Naive thymus-derived CD4-positive, alpha-beta T cell (primary cell): Measurements from ENCODE around the gene OR1J4. TPM values are rescaled to one million over a fixed set of nuclear protein-coding genes. Genes with fewer than 3 reads are reported as not detected.
A peak's percentile ranks its signal among the peaks of the same experiment; 100 is the strongest.

Experiments
- ATAC-seq: fragments of 150-1000 bp; cut with Tn5 transposase; 2 replicates; pipeline ENCODE4 v1.10.0; 2021; ENCODE audit warnings: mild to moderate bottlenecking, moderate library complexity
- CTCF ChIA-PET: fragments of 350-600 bp; sonication (Branson Sonifier 250); formaldehyde crosslinking; loops from one replicate; lab custom pipeline; 2021; ENCODE audit warnings: antibody characterized with exemption; lab: Charles Lee
- POLR2A ChIA-PET: fragments of 350-600 bp; sonication (Branson Sonifier 250); formaldehyde crosslinking; loops from one replicate; lab custom pipeline; 2021; ENCODE audit warnings: antibody characterized with exemption, inconsistent platforms; lab: Charles Lee
- DNase-seq, 9 donors: peaks; one replicate each; pipeline versions ENCODE4 v3.0.0 to v3.0.0-alpha.2; 2020 to 2022; ENCODE audit warnings: mixed read lengths in 1 of 9
- H3K27ac ChIP-seq: one replicate; pipeline ENCODE4 v1.7.0; 2013; ENCODE audit warnings: mild to moderate bottlenecking, low read depth, low read length, moderate library complexity
- H3K27me3 ChIP-seq, 2 donors: one replicate each; pipeline ENCODE4 v1.7.0; 2013; ENCODE audit warnings: low read length in 2 of 2, mild to moderate bottlenecking in 2 of 2, moderate library complexity in 2 of 2; ENCODE audit not compliant: control insufficient read depth in 2 of 2, insufficient read depth in 2 of 2
- H3K36me3 ChIP-seq, 3 experiments: 1 replicate in 2 of 3; 2 replicates in 1 of 3; pipeline ENCODE4 v1.7.0; 2013; ENCODE audit warnings: low read length in 3 of 3, mild to moderate bottlenecking in 3 of 3, moderate library complexity in 1 of 3; ENCODE audit not compliant: insufficient read depth in 3 of 3, control insufficient read depth in 2 of 3
- H3K4me1 ChIP-seq, 2 donors: one replicate each; pipeline ENCODE4 v1.7.0; 2013; ENCODE audit warnings: low read length in 2 of 2, mild to moderate bottlenecking in 2 of 2, moderate library complexity in 1 of 2; ENCODE audit not compliant: control insufficient read depth in 2 of 2, insufficient read depth in 2 of 2
- H3K4me3 ChIP-seq: 2 replicates; pipeline ENCODE4 v1.7.0; 2013; ENCODE audit warnings: mild to moderate bottlenecking, low read length
- H3K9me3 ChIP-seq, 3 experiments: 1 replicate in 2 of 3; 2 replicates in 1 of 3; pipeline ENCODE4 v1.7.0; 2013; ENCODE audit warnings: low read length in 3 of 3; ENCODE audit not compliant: control insufficient read depth in 2 of 3
- H3K27ac Mint-ChIP-seq, 9 donors: one replicate each; pipeline ENCODE4 v1.8.0; 2020 to 2022; ENCODE audit warnings: mixed read lengths in 9 of 9, mild to moderate bottlenecking in 8 of 9, moderate library complexity in 5 of 9, inconsistent platforms in 2 of 9
- H3K27me3 Mint-ChIP-seq, 5 donors: one replicate each; pipeline ENCODE4 v1.8.0; 2021 to 2022; ENCODE audit warnings: mixed read lengths in 5 of 5, mild to moderate bottlenecking in 1 of 5
- H3K36me3 Mint-ChIP-seq, 5 donors: one replicate each; pipeline ENCODE4 v1.8.0; 2020 to 2022; ENCODE audit warnings: mixed read lengths in 5 of 5, mild to moderate bottlenecking in 3 of 5, inconsistent platforms in 1 of 5
- H3K4me1 Mint-ChIP-seq, 7 donors: one replicate each; pipeline ENCODE4 v1.8.0; 2020 to 2022; ENCODE audit warnings: mixed read lengths in 7 of 7, mild to moderate bottlenecking in 3 of 7, inconsistent platforms in 1 of 7
- H3K4me3 Mint-ChIP-seq, 10 donors: one replicate each; pipeline ENCODE4 v1.8.0; 2020 to 2022; ENCODE audit warnings: mild to moderate bottlenecking in 10 of 10, mixed read lengths in 10 of 10, moderate library complexity in 6 of 10, inconsistent platforms in 2 of 10
- H3K9me3 Mint-ChIP-seq, 11 donors: one replicate each; pipeline ENCODE4 v1.8.0; 2020 to 2022; ENCODE audit warnings: mixed read lengths in 11 of 11, mild to moderate bottlenecking in 4 of 11, inconsistent platforms in 1 of 11, moderate library complexity in 1 of 11
- intact Hi-C, 2 donors: fragments of 100-400 bp; cut with micrococcal nuclease; formaldehyde crosslinking; loops; one replicate each; pipeline ENCODE4 v1.15.1; 2023
- polyA plus RNA-seq, 2 donors: library from polyadenylated mRNA; unstranded; fragments of 300-500 nt; fragmentation: Illumina TruSeq; gene quantifications; one replicate each; pipeline ENCODE4 v1.2.3, GENCODE V29; 2021
- total RNA-seq, 6 experiments: library from RNA in 5 of 6; stranded (reverse) in 5 of 6; gene quantifications; 1 replicate in 5 of 6; 2 replicates in 1 of 6; pipeline ENCODE4 v1.2.3 and lab custom pipeline; 2021 to 2026

The OR1J4 gene, protein sequence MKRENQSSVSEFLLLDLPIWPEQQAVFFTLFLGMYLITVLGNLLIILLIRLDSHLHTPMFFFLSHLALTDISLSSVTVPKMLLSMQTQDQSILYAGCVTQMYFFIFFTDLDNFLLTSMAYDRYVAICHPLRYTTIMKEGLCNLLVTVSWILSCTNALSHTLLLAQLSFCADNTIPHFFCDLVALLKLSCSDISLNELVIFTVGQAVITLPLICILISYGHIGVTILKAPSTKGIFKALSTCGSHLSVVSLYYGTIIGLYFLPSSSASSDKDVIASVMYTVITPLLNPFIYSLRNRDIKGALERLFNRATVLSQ
- under 1 TPM in 1 of 5 experiments, not detected in 4; 0.42 TPM for total RNA-seq
- not detected for polyA plus RNA-seq
- total RNA-seq (lab: John Stamatoyannopoulos, UW) = not detected

DNA sequence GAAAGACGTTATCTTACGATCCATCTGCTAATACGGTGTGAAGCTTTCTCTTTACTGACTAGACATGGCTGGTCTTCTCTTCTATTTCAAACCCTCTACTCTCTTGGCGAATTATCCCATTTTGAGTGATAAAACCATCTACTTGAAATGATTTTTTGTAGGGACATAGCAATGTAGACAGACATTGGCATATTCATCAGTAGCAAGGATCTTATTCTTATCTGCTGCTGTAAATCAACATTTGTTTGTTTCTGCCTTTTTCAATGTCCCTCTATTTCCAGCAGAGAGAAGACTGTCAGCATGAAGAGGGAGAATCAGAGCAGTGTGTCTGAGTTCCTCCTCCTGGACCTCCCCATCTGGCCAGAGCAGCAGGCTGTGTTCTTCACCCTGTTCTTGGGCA, at the start of gene OR1J4:
Gene OR1J4 (plus strand): TSS at position 301 of the 400 bp plus-strand sequence. CDS start 0 bp downstream, at position 301.
- Histone ChIP-seq H3K4me1 (no peaks in the 10 kb centered on the region), H3K27ac (no peak within 1 kb of the TSS), H3K9me3 (no peaks in the 10 kb centered on the region), H3K36me3 (no peaks in the 10 kb centered on the region), H3K27me3 (no peaks in the 10 kb centered on the region), H3K4me3 (no peak within 1 kb of the TSS)
- H3K9me3 Mint-ChIP-seq = peaks cover 0 to 3% (median 0%) of the 10 kb centered on the region in 11 donors
- no peak for DNase-seq
- ChIA-PET CTCF (no interaction called here), POLR2A (no interaction called here)
- no peaks in the 10 kb centered on the region for H3K36me3 Mint-ChIP-seq
- peaks cover 0 to 15% (median 10%) of the 10 kb centered on the region in 5 donors for H3K27me3 Mint-ChIP-seq
- no peaks in the 10 kb centered on the region for H3K4me1 Mint-ChIP-seq
- no peak for ATAC-seq
- no peak within 1 kb of the TSS for H3K4me3 Mint-ChIP-seq
- intact Hi-C loops = no loop called here
- no peak within 1 kb of the TSS for H3K27ac Mint-ChIP-seq

DNA sequence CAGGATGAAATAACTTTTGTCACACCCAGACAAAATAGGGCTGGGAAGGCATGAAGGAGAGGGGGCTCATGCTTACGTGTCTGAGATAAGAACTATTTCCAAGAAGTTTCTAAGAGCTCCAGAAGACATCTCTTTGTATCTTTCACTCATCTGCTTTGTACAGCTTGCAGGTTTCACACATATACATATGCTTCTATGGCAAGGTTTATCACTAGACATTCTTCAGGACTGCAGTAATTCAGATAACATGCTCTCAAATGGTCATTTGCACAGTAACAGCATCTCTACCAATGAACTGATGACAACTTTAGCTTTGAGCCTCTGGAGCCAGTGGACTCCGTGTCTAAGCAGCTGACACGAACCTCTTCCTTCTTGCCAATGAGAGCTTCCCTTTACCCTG, 44.4 kb upstream of the OR1J4 start:
- H3K27me3 ChIP-seq = no peaks in the 10 kb centered on the region
- DNase-seq (no peak), ATAC-seq (no peak)
- Mint-ChIP-seq H3K9me3 (no peaks in the 10 kb centered on the region), H3K27ac (no peak overlapping the region), H3K27me3 (peaks cover 0 to 38% (median 5%) of the 10 kb centered on the region in 5 donors), H3K36me3 (no peaks in the 10 kb centered on the region), H3K4me1 (peaks cover 0 to under 1% (median 0%) of the 10 kb centered on the region in 7 donors), H3K4me3 (no peak overlapping the region)
- no peak overlapping the region for H3K27ac ChIP-seq
- no peaks in the 10 kb centered on the region for H3K9me3 ChIP-seq
- H3K36me3 ChIP-seq = no peaks in the 10 kb centered on the region
- no peak overlapping the region for H3K4me3 ChIP-seq
- CTCF ChIA-PET = interaction anchor here (2.0 kb wide), 1 partner anchor 9 kb away, joined by 6 read pairs; no protein-coding TSS in a partner anchor
- POLR2A ChIA-PET = no interaction called here
- intact Hi-C loops = no loop called here
- H3K4me1 ChIP-seq = no peaks in the 10 kb centered on the region

DNA sequence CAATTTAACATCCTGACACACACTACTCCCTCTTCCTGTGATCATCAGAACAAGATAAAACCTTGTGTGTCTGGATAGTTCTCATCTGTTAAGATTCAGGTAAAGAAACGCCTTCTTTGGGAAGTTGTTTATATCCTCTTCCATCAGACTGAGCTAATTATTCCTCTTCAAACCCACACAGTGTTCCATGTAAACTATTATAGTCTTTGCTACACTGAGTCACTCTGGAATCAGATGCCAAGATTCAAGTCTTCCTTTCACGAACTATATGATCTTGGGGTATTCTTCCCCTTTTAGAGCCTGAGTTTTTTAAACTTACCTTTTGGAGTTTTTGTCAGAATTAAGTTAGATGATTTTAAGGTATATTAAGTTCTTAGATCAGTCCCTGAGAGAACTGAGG, 43.2 kb upstream of the OR1J4 start:
- H3K27me3 ChIP-seq = no peaks in the 10 kb centered on the region
- H3K27ac ChIP-seq = no peak overlapping the region
- Mint-ChIP-seq H3K27me3 (peaks cover 0 to 33% (median 5%) of the 10 kb centered on the region in 5 donors), H3K4me1 (no peaks in the 10 kb centered on the region), H3K9me3 (no peaks in the 10 kb centered on the region), H3K4me3 (no peak overlapping the region), H3K27ac (no peak overlapping the region), H3K36me3 (no peaks in the 10 kb centered on the region)
- ChIA-PET POLR2A (no interaction called here), CTCF (interaction anchor here (2.0 kb wide), 1 partner anchor 10 kb away, joined by 6 read pairs; no protein-coding TSS in a partner anchor)
- H3K4me3 ChIP-seq = no peak overlapping the region
- H3K4me1 ChIP-seq = no peaks in the 10 kb centered on the region
- H3K9me3 ChIP-seq = no peaks in the 10 kb centered on the region
- ATAC-seq (no peak), DNase-seq (no peak)
- intact Hi-C loops = no loop called here
- H3K36me3 ChIP-seq = no peaks in the 10 kb centered on the region

DNA sequence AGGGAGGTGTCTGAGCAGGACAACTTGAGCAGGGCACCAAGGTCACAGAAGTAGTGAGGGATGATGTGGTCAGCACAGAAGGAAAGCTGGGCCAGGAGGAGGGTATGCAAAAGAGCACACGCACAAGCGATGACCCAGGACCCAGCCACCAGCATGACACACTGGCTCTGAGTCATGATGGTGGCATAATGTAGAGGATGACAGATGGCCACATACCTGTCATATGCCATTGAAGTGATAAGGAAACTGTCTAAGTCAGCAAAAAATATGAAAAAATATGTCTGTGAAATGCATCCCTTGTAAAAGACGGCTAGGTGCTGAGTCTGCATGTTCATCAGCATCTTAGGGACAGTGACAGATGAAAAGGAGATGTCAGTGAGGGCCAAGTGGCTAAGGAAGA, 41.6 kb upstream of the OR1J4 start:
- H3K27me3 Mint-ChIP-seq = peaks cover 0 to 47% (median 9%) of the 10 kb centered on the region in 5 donors
- Histone ChIP-seq H3K27me3 (no peaks in the 10 kb centered on the region), H3K4me3 (no peak overlapping the region), H3K36me3 (no peaks in the 10 kb centered on the region), H3K9me3 (no peaks in the 10 kb centered on the region), H3K27ac (no peak overlapping the region), H3K4me1 (no peaks in the 10 kb centered on the region)
- no peaks in the 10 kb centered on the region for H3K4me1 Mint-ChIP-seq
- CTCF ChIA-PET = no interaction called here
- intact Hi-C loops = no loop called here
- POLR2A ChIA-PET = no interaction called here
- H3K36me3 Mint-ChIP-seq = no peaks in the 10 kb centered on the region
- ATAC-seq = no peak
- DNase-seq = no peak
- H3K27ac Mint-ChIP-seq = no peak overlapping the region
- no peak overlapping the region for H3K4me3 Mint-ChIP-seq
- H3K9me3 Mint-ChIP-seq = no peaks in the 10 kb centered on the region

DNA sequence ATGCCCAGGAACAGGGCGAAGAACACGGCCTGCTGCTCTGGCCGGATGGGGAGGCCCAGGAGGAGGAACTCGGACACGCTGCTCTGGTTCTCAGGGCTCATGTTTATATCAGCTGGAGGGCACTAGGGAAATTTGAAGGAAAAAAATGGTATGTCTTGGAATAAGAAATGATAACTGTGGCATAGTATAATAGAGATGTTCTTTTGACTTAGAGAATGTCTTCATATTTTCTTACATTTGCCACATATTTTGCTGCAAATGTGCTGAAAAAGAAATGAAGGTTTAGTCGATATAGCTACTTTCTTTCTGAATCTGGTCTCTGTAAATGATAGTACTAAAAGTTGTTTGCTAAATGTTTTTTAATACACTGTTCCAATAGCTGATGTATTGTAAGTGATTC, 41.1 kb upstream of the OR1J4 start, which contains the start of gene OR1J1:
Gene OR1J1 (minus strand): TSS at position 101 of the 400 bp plus-strand sequence. CDS start 0 bp downstream, at position 101.
- POLR2A ChIA-PET = no interaction called here
- DNase-seq = no peak
- intact Hi-C loops = no loop called here
- H3K4me3 Mint-ChIP-seq = no peak within 1 kb of the TSS
- no peaks in the 10 kb centered on the region for H3K9me3 Mint-ChIP-seq
- no peaks in the 10 kb centered on the region for H3K36me3 ChIP-seq
- H3K27me3 Mint-ChIP-seq = peaks cover 0 to 52% (median 11%) of the 10 kb centered on the region in 5 donors
- no peaks in the 10 kb centered on the region for H3K27me3 ChIP-seq
- peak within 1 kb of the TSS in 1 of 9 donors; percentile 3 for H3K27ac Mint-ChIP-seq
- H3K9me3 ChIP-seq = no peaks in the 10 kb centered on the region
- no peaks in the 10 kb centered on the region for H3K4me1 Mint-ChIP-seq
- H3K4me3 ChIP-seq = no peak within 1 kb of the TSS
- H3K36me3 Mint-ChIP-seq = no peaks in the 10 kb centered on the region
- CTCF ChIA-PET = no interaction called here
- no peak within 1 kb of the TSS for H3K27ac ChIP-seq
- ATAC-seq = no peak
- no peaks in the 10 kb centered on the region for H3K4me1 ChIP-seq

DNA sequence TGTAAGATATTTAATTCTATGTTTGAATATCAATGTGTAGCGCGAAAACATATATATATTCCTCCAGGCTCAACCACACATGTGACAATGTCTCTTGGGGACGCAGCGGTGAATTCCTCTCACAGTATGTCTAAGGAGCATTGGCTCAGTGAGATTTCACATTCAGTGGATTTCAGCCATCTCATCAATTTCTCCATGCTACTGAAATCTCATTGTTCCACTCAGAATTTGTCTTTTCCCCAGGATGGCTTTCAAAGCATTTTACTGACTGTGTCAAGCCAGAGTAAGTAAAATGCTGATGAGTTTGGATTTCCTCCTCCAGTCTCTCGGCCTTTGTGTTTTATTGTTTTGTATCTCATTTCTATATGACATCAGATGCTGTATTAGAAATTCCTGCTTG, 39.9 kb upstream of the OR1J4 start:
- Histone ChIP-seq H3K4me1 (no peaks in the 10 kb centered on the region), H3K36me3 (no peaks in the 10 kb centered on the region), H3K9me3 (no peaks in the 10 kb centered on the region), H3K27ac (no peak overlapping the region), H3K4me3 (no peak overlapping the region), H3K27me3 (no peaks in the 10 kb centered on the region)
- H3K9me3 Mint-ChIP-seq = no peaks in the 10 kb centered on the region
- CTCF ChIA-PET = no interaction called here
- intact Hi-C loops = no loop called here
- H3K27me3 Mint-ChIP-seq = peaks cover 0 to 50% (median 11%) of the 10 kb centered on the region in 5 donors
- H3K27ac Mint-ChIP-seq = no peak overlapping the region
- POLR2A ChIA-PET = no interaction called here
- H3K4me1 Mint-ChIP-seq = no peaks in the 10 kb centered on the region
- DNase-seq = no peak
- no peak overlapping the region for H3K4me3 Mint-ChIP-seq
- no peak for ATAC-seq
- H3K36me3 Mint-ChIP-seq = no peaks in the 10 kb centered on the region
